Thoracic aorta (tissue), 2 donors: Measurements from ENCODE around the gene TUBG2. TPM values are rescaled to one million over a fixed set of nuclear protein-coding genes. Genes with fewer than 3 reads are reported as not detected.
A peak's percentile ranks its signal among the peaks of the same experiment; 100 is the strongest.

Experiments
- ATAC-seq: fragments of 150-250 bp; one replicate; pipeline ENCODE4 v1.8.0; 2017; ENCODE audit warnings: low read depth; ENCODE audit not compliant: insufficient number of reproducible peaks, low FRiP score
- DNase-seq: peaks from one replicate; pipeline ENCODE4 v3.0.0-alpha.2; 2020; ENCODE audit warnings: low spot score
- H3K27ac ChIP-seq, 2 donors: fragments of 200-600 bp; sonication (generic); 1 replicate in 1 of 2; 2 replicates in 1 of 2; pipeline ENCODE4 v1.5.1; 2016; ENCODE audit warnings: mild to moderate bottlenecking in 2 of 2, moderate library complexity in 2 of 2
- H3K27me3 ChIP-seq: fragments of 200-600 bp; sonication (generic); replicated peaks from 2 replicates; pipeline ENCODE4 v1.6.0; 2016; ENCODE audit warnings: mild to moderate bottlenecking; ENCODE audit not compliant: insufficient read depth
- H3K36me3 ChIP-seq: fragments of 200-600 bp; sonication (generic); one replicate; pipeline ENCODE4 v1.5.1; 2016
- H3K4me1 ChIP-seq, 2 donors: fragments of 200-600 bp; sonication (generic); 1 replicate in 1 of 2; 2 replicates in 1 of 2; pipeline versions ENCODE4 v1.5.1 to v1.6.0; 2016; ENCODE audit warnings: low read depth in 2 of 2, mild to moderate bottlenecking in 1 of 2; ENCODE audit not compliant: control insufficient read depth in 1 of 2
- H3K4me3 ChIP-seq: fragments of 200-600 bp; sonication (generic); 2 replicates; pipeline ENCODE4 v1.5.1; 2016; ENCODE audit warnings: mild to moderate bottlenecking
- H3K9me3 ChIP-seq: fragments of 200-600 bp; sonication (generic); 2 replicates; pipeline ENCODE4 v1.5.1; 2016
- CTCF ChIP-seq: fragments of 200-600 bp; sonication (generic); IDR thresholded peaks from one replicate; pipeline ENCODE4 v1.5.1; 2019; ENCODE audit warnings: antibody characterized with exemption
- total RNA-seq, 2 donors: library from RNA; depleted of rRNA; stranded (reverse); fragments of >200 nt; gene quantifications; one replicate each; pipeline versions ENCODE4 v1.1.0 to v1.2.3, GENCODE V29; 2016

TUBG2 gene
- total RNA-seq, 2 donors from 2014 or later = 47.2 to 49.0 TPM

- no peaks in the 10 kb centered on the region for H3K9me3 ChIP-seq
- H3K27ac ChIP-seq = peak within 1 kb of the TSS; percentile 96 to 98
- no peak for DNase-seq
- ATAC-seq = peak; percentile 0
- H3K4me3 ChIP-seq = peak within 1 kb of the TSS; percentile 93
- no peaks in the 10 kb centered on the region for H3K27me3 ChIP-seq
- no peak for TF ChIP-seq CTCF
- peaks cover 54 to 58% of the 10 kb centered on the region in 2 donors for H3K4me1 ChIP-seq
- peaks cover 19% of the 10 kb centered on the region for H3K36me3 ChIP-seq
Measured at GRCh38 chr17:42676424-42677011, 17.4 kb downstream of the TUBG2 start, which contains the start of gene PLEKHH3. TSS of gene PLEKHH3 (minus strand) at chr17:42676994. CDS start at chr17:42676563, 431 bp downstream.

GRCh38 chr17:42677012-42677857, 18.2 kb downstream of the TUBG2 start:
- TF ChIP-seq CTCF = no peak
- DNase-seq (peak; percentile 100), ATAC-seq (peak; percentile 75)
- Histone ChIP-seq H3K9me3 (no peaks in the 10 kb centered on the region), H3K27me3 (no peaks in the 10 kb centered on the region), H3K36me3 (peaks cover 12% of the 10 kb centered on the region), H3K27ac (peak overlapping the region; percentile 96 to 98), H3K4me1 (peaks cover 60 to 65% of the 10 kb centered on the region in 2 donors), H3K4me3 (peak overlapping the region; percentile 93)

- Histone ChIP-seq H3K36me3 (peaks cover 3% of the 10 kb centered on the region), H3K4me1 (peaks cover 60 to 63% of the 10 kb centered on the region in 2 donors), H3K9me3 (no peaks in the 10 kb centered on the region), H3K27me3 (no peaks in the 10 kb centered on the region), H3K27ac (peak overlapping the region; percentile 96 to 98), H3K4me3 (peak overlapping the region; percentile 93)
- TF ChIP-seq CTCF = no peak
- ATAC-seq = no peak
- DNase-seq = no peak
Measured at GRCh38 chr17:42677921-42678781, 19.1 kb downstream of the TUBG2 start.

- no peaks in the 10 kb centered on the region for H3K27me3 ChIP-seq
- peaks cover 52 to 59% of the 10 kb centered on the region in 2 donors for H3K4me1 ChIP-seq
- H3K4me3 ChIP-seq = peak overlapping the region; percentile 93
- H3K9me3 ChIP-seq = no peaks in the 10 kb centered on the region
- peak overlapping the region; percentile 96 to 98 for H3K27ac ChIP-seq
- H3K36me3 ChIP-seq = no peaks in the 10 kb centered on the region
- TF ChIP-seq CTCF = no peak
- no peak for DNase-seq
- ATAC-seq = no peak
Measured at GRCh38 chr17:42678951-42679491, 19.9 kb downstream of the TUBG2 start.
